ENCODE data around the gene LACRT. TPM values are rescaled to one million over a fixed set of nuclear protein-coding genes. Genes with fewer than 3 reads are reported as not detected.

LACRT gene
- total RNA-seq, 1 experiment from 2014 or later, result not detected

DNA sequence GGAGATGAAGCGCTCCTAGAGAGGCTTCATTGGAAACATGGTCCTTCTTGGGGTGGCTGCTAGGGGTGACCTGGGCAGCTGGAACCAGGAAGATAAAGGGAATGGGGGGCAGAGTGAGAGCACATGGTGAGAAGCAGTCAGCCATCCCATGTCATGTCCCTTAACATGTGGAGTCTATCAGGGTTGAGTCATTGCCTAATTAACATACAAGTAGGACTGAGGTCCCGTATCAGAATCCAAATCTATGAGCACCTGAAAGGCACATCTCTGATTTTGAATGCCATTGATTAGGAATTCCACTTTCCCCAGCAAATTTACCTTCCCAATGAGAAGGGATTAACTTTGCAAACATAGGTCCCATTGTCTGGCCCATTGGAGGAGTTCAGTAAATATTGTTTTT is 25.9 kb downstream of the LACRT start:
- no peaks in the 10 kb centered on the region for H3K36me3 Mint-ChIP-seq (ENCODE audit: insufficient read depth, unreplicated experiment)
- H3K27ac Mint-ChIP-seq (ENCODE audit: unreplicated experiment), result no peak overlapping the region
- DNase-seq, result no peak
- H3K4me1 Mint-ChIP-seq (ENCODE audit: low read depth, unreplicated experiment), result no peaks in the 10 kb centered on the region
- intact Hi-C loops (cut with micrococcal nuclease; ENCODE audit: unreplicated experiment), result no loop called here
- peaks cover 79% of the 10 kb centered on the region for H3K27me3 Mint-ChIP-seq (ENCODE audit: unreplicated experiment)
- TF ChIP-seq, protein P1, sequence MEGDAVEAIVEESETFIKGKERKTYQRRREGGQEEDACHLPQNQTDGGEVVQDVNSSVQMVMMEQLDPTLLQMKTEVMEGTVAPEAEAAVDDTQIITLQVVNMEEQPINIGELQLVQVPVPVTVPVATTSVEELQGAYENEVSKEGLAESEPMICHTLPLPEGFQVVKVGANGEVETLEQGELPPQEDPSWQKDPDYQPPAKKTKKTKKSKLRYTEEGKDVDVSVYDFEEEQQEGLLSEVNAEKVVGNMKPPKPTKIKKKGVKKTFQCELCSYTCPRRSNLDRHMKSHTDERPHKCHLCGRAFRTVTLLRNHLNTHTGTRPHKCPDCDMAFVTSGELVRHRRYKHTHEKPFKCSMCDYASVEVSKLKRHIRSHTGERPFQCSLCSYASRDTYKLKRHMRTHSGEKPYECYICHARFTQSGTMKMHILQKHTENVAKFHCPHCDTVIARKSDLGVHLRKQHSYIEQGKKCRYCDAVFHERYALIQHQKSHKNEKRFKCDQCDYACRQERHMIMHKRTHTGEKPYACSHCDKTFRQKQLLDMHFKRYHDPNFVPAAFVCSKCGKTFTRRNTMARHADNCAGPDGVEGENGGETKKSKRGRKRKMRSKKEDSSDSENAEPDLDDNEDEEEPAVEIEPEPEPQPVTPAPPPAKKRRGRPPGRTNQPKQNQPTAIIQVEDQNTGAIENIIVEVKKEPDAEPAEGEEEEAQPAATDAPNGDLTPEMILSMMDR (IDR thresholded peaks at IDR 0.05; ENCODE audit: unreplicated experiment), result no peak
- H3K9me3 Mint-ChIP-seq (ENCODE audit: low read depth, unreplicated experiment), result no peaks in the 10 kb centered on the region
- no TSS peak for BruUV-seq (replicated peaks)
- CTCF ChIA-PET, result no interaction called here
- H3K4me3 Mint-ChIP-seq (ENCODE audit: low read depth, unreplicated experiment), result no peak overlapping the region

DNA sequence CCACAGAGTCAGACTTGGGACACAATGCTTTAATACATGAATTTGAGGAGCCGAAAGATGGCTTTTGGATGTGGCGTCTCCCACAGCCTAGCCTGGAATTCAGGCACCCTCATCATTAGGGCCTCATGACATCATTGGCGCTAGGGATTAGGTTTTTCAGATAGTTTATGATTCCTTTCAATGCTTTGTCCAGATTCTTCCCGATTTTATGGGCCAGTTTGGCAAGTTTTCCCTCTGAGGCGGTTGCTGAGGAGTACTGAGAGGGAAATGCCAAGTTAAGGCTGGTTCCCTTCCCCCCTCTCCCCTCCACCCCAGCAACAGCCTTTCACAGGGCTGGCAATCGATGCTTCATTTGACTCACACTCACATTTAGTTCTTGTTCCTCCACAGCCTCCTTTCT is 26.5 kb downstream of the LACRT start:
- H3K36me3 Mint-ChIP-seq (ENCODE audit: insufficient read depth, unreplicated experiment), result no peaks in the 10 kb centered on the region
- H3K4me3 Mint-ChIP-seq (ENCODE audit: low read depth, unreplicated experiment), result no peak overlapping the region
- H3K4me1 Mint-ChIP-seq (ENCODE audit: low read depth, unreplicated experiment), result peaks cover 1% of the 10 kb centered on the region
- BruUV-seq (replicated peaks), result no TSS peak
- intact Hi-C loops (cut with micrococcal nuclease; ENCODE audit: unreplicated experiment), result no loop called here
- peaks cover 73% of the 10 kb centered on the region for H3K27me3 Mint-ChIP-seq (ENCODE audit: unreplicated experiment)
- CTCF ChIA-PET, result no interaction called here
- DNase-seq, result no peak
- TF ChIP-seq, protein P1 (IDR thresholded peaks at IDR 0.05; ENCODE audit: unreplicated experiment), result no peak
- H3K9me3 Mint-ChIP-seq (ENCODE audit: low read depth, unreplicated experiment), result no peaks in the 10 kb centered on the region
- H3K27ac Mint-ChIP-seq (ENCODE audit: unreplicated experiment), result no peak overlapping the region

DNA sequence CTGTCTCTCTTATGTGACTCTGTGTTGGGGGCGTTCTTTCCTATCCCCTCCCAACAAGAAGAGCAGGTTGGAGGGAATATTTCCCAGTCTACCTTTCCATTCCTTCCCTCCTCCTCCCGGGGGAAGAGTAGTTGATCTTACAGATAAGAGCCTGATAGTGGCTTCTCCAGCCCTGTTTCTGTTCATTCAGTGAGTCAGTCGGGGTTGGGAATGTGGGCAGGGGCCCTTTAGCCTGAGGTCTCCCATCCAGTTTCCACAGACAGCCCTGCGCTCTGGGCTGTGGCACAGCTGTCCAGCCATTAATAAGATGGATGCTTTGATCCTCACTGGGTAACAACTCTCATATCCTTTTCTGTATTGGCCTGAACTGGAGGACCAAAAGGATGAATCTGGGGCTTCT is 28.1 kb downstream of the LACRT start:
- Mint-ChIP-seq H3K27me3 (ENCODE audit: unreplicated experiment) (peaks cover 57% of the 10 kb centered on the region), H3K27ac (ENCODE audit: unreplicated experiment) (no peak overlapping the region), H3K4me3 (ENCODE audit: low read depth, unreplicated experiment) (no peak overlapping the region), H3K9me3 (ENCODE audit: low read depth, unreplicated experiment) (no peaks in the 10 kb centered on the region), H3K4me1 (ENCODE audit: low read depth, unreplicated experiment) (peaks cover 8% of the 10 kb centered on the region), H3K36me3 (ENCODE audit: insufficient read depth, unreplicated experiment) (no peaks in the 10 kb centered on the region)
- TF ChIP-seq, protein P1 (IDR thresholded peaks at IDR 0.05; ENCODE audit: unreplicated experiment), result no peak
- DNase-seq, result no peak
- intact Hi-C loops (cut with micrococcal nuclease; ENCODE audit: unreplicated experiment), result no loop called here
- BruUV-seq (replicated peaks), result no TSS peak
- CTCF ChIA-PET, result no interaction called here

DNA sequence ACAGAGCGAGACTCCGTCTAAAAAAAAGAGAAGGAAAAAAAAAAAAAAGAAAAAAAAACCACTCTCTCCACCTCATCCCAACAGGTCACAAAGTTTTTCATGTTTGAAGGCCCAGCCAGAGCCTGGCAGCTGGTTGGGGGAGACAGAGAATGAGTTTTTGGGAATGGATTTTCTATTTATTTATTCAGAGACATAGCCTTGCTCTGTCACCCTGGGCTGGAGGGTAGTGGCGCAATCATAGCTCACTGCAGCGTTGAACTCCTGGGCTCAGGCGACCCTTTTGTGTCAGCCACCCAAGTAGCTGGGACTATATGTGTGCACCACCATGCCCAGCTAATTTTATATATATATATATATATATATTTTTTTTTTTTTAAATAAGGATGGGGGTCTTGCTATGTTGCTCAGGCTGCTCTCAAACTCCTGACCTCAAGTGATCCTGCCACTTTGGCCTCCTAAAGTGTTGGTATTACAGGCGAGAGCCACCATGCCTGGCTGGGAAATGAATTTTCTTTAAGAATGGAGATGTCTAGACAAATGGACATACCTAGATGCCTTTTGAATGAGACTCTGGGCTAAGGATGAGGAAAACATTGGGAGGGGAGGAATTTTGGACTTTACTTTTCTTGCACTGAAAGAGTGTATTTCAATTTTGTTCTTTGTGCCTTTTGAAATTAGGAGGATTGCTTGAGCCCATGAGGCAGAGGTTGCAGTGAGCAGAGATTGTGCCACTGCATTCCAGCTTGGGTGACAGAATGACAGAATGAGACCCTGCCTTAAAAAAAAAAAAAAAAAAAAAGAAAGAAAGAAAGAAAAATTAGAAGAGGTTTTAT is 29.3 kb downstream of the LACRT start:
- BruUV-seq (replicated peaks), result no TSS peak
- Mint-ChIP-seq H3K27ac (ENCODE audit: unreplicated experiment) (no peak overlapping the region), H3K4me3 (ENCODE audit: low read depth, unreplicated experiment) (no peak overlapping the region), H3K4me1 (ENCODE audit: low read depth, unreplicated experiment) (peaks cover 8% of the 10 kb centered on the region), H3K9me3 (ENCODE audit: low read depth, unreplicated experiment) (no peaks in the 10 kb centered on the region), H3K36me3 (ENCODE audit: insufficient read depth, unreplicated experiment) (no peaks in the 10 kb centered on the region), H3K27me3 (ENCODE audit: unreplicated experiment) (peaks cover 55% of the 10 kb centered on the region)
- DNase-seq, result no peak
- intact Hi-C loops (cut with micrococcal nuclease; ENCODE audit: unreplicated experiment), result no loop called here
- CTCF ChIA-PET, result interaction anchor here (0.6 to 0.7 kb wide), 2 partner anchors 22 to 711 kb away, joined by 3 read pairs; no protein-coding TSS in a partner anchor
- TF ChIP-seq, protein P1 (IDR thresholded peaks at IDR 0.05; ENCODE audit: unreplicated experiment), result no peak
